ENCODE data around the gene PAK6.

- TF ChIP-seq CTCF (IDR thresholded peaks at IDR 0.05; ENCODE audit: insufficient read depth, low read length, poor library complexity, severe bottlenecking) (no peak), EZH2phosphoT487 (conservative IDR thresholded peaks at IDR 0.05; ENCODE audit: low read length) (no peak)
Measured at GRCh38 chr15:40281057-40281800, 42.4 kb downstream of the PAK6 start.
